ENCODE results near the gene ECE1. TPM values are rescaled to one million over a fixed set of nuclear protein-coding genes. Genes with fewer than 3 reads are reported as not detected.

Gene ECE1
- total and polyA plus RNA-seq, 2 of the 13 experiments (the other 11 are each of a cell fraction or from before 2014, with no cell fraction given) = 13.5 to 21.2 TPM

- peak; percentile 48 for TF ChIP-seq ZFP91 (CRISPR knock-in tag; IDR thresholded peaks at IDR 0.05; ENCODE audit: borderline replicate concordance)
- TF ChIP-seq ZNF263 (CRISPR knock-in tag; IDR thresholded peaks at IDR 0.05) = no peak
- TF ChIP-seq REXO4 (CRISPR knock-in tag; IDR thresholded peaks at IDR 0.05; ENCODE audit: borderline replicate concordance) = no peak
- no peak for TF ChIP-seq YEATS4 (CRISPR knock-in tag; IDR thresholded peaks at IDR 0.05; ENCODE audit: borderline replicate concordance)
- no peak for TF ChIP-seq EZH2 (conservative IDR thresholded peaks at IDR 0.05; ENCODE audit: low read depth, low read length)
- TF ChIP-seq ZNF501 (CRISPR knock-in tag; IDR thresholded peaks at IDR 0.05) = peak; percentile 36; the same call in 1 of the 2 replicates
- TF ChIP-seq U2AF2 (IDR thresholded peaks at IDR 0.05; ENCODE audit: low read depth, low read length) = no peak
- TF ChIP-seq MAF1 (CRISPR knock-in tag; IDR thresholded peaks at IDR 0.05; ENCODE audit: borderline replicate concordance) = no peak
- TF ChIP-seq ZNF784 (CRISPR knock-in tag; IDR thresholded peaks at IDR 0.05; ENCODE audit: borderline replicate concordance) = peak; percentile 68; the same call in 1 of the 2 replicates
- 0 out of 2 replicates have a peak, but pooled peaks have one; percentile 31 for TF ChIP-seq HNRNPL (IDR thresholded peaks at IDR 0.05; ENCODE audit: low read depth, low read length)
- no peak for TF ChIP-seq ZBTB1 (CRISPR knock-in tag; IDR thresholded peaks at IDR 0.05; ENCODE audit: borderline replicate concordance)
- no peak for TF ChIP-seq ZNF670 (CRISPR knock-in tag; IDR thresholded peaks at IDR 0.05; ENCODE audit: borderline replicate concordance)
- TF ChIP-seq SMC3 (IDR thresholded peaks at IDR 0.05; ENCODE audit: low read length) = peak; percentile 66
- 0 out of 2 replicates have a peak, but pooled peaks have one; percentile 14 for TF ChIP-seq ZSCAN5A (CRISPR knock-in tag; IDR thresholded peaks at IDR 0.05; ENCODE audit: borderline replicate concordance)
- TF ChIP-seq DMAP1 (CRISPR knock-in tag; IDR thresholded peaks at IDR 0.05) = 0 out of 2 replicates have a peak, but pooled peaks have one; percentile 23
- no peak for TF ChIP-seq SP140L (CRISPR knock-in tag; IDR thresholded peaks at IDR 0.05; ENCODE audit: borderline replicate concordance)
- no peak for TF ChIP-seq CSRNP1 (CRISPR knock-in tag; IDR thresholded peaks at IDR 0.05)
- TF ChIP-seq POLR2G (IDR thresholded peaks at IDR 0.05; ENCODE audit: low read depth, low read length) = peak; percentile 28; the same call in 1 of the 2 replicates
- no peak for TF ChIP-seq ZNF18 (CRISPR knock-in tag; IDR thresholded peaks at IDR 0.05; ENCODE audit: insufficient replicate concordance)
- TF ChIP-seq CHCHD3 (CRISPR knock-in tag; IDR thresholded peaks at IDR 0.05) = no peak
- TF ChIP-seq KDM1A (CRISPR knock-in tag; IDR thresholded peaks at IDR 0.05) = 0 out of 2 replicates have a peak, but pooled peaks have one; percentile 47
- no peak for TF ChIP-seq ZNF709 (CRISPR knock-in tag; IDR thresholded peaks at IDR 0.05)
Measured at GRCh38 chr1:21334214-21335087, 44.2 kb upstream of the ECE1 start (continued).

Data from HepG2 (cell line).